ENCODE data around the gene DIPK1A. TPM values are rescaled to one million over a fixed set of nuclear protein-coding genes. Genes with fewer than 3 reads are reported as not detected.

DIPK1A gene
- total RNA-seq, 2 experiments from 2014 or later: 17.7 to 19.1 TPM

- ChIA-PET POLR2A (no interaction called here), CTCF (interaction anchor here (1.6 kb wide), 1 partner anchor 20 kb away, joined by 4 read pairs; no protein-coding TSS in a partner anchor)
- no peak overlapping the region for H3K27ac Mint-ChIP-seq
- H3K36me3 Mint-ChIP-seq (ENCODE audit: low read depth): peaks cover 21% of the 10 kb centered on the region
- H3K9me3 Mint-ChIP-seq: peaks cover 8% of the 10 kb centered on the region
- DNase-seq: no peak
- no peak overlapping the region for H3K4me3 Mint-ChIP-seq
- H3K27me3 Mint-ChIP-seq: no peaks in the 10 kb centered on the region
- peaks cover 8% of the 10 kb centered on the region for H3K4me1 Mint-ChIP-seq
Observed at GRCh38 chr1:92923664-92924063, 37.6 kb downstream of the DIPK1A start.

GRCh38 chr1:92922356-92923035 lies 38.8 kb downstream of the DIPK1A start:
- H3K36me3 Mint-ChIP-seq (ENCODE audit: low read depth): peaks cover 21% of the 10 kb centered on the region
- H3K27me3 Mint-ChIP-seq: no peaks in the 10 kb centered on the region
- no peak overlapping the region for H3K27ac Mint-ChIP-seq
- H3K4me1 Mint-ChIP-seq: peaks cover 9% of the 10 kb centered on the region
- DNase-seq: no peak
- ChIA-PET POLR2A (no interaction called here), CTCF (interaction anchor here (0.6 to 1.0 kb wide), 2 partner anchors 13 to 849 kb away, joined by 3 read pairs; no protein-coding TSS in a partner anchor)
- H3K4me3 Mint-ChIP-seq: no peak overlapping the region
- H3K9me3 Mint-ChIP-seq: peaks cover 8% of the 10 kb centered on the region

GRCh38 chr1:92921031-92922023 lies 39.9 kb downstream of the DIPK1A start:
- Mint-ChIP-seq H3K27me3 (no peaks in the 10 kb centered on the region), H3K9me3 (peaks cover 8% of the 10 kb centered on the region), H3K4me3 (no peak overlapping the region), H3K27ac (no peak overlapping the region), H3K36me3 (ENCODE audit: low read depth) (peaks cover 20% of the 10 kb centered on the region), H3K4me1 (peaks cover 10% of the 10 kb centered on the region)
- DNase-seq: no peak
- ChIA-PET POLR2A (no interaction called here), CTCF (interaction anchor here (1.0 kb wide), 2 partner anchors 8 to 39 kb away, joined by 3 to 4 read pairs; no protein-coding TSS in a partner anchor)

- POLR2A ChIA-PET: no interaction called here
Observed at GRCh38 chr1:92916899-92917298, 44.4 kb downstream of the DIPK1A start.

GRCh38 chr1:92915547-92915946 lies 45.7 kb downstream of the DIPK1A start:
- Mint-ChIP-seq H3K4me3 (no peak overlapping the region), H3K27ac (no peak overlapping the region), H3K36me3 (ENCODE audit: low read depth) (peaks cover 19% of the 10 kb centered on the region), H3K27me3 (no peaks in the 10 kb centered on the region), H3K4me1 (peaks cover 4% of the 10 kb centered on the region), H3K9me3 (peaks cover 7% of the 10 kb centered on the region)
- ChIA-PET POLR2A (interaction anchor here (0.7 kb wide), 1 partner anchor 72 kb away, joined by 3 read pairs; no protein-coding TSS in a partner anchor), CTCF (interaction anchor here (0.7 kb wide), 1 partner anchor 34 kb away, joined by 3 read pairs; no protein-coding TSS in a partner anchor)
- DNase-seq: no peak

More at GRCh38 chr1:92916899-92917298, 44.4 kb downstream of the DIPK1A start:
- H3K36me3 Mint-ChIP-seq (ENCODE audit: low read depth): peaks cover 20% of the 10 kb centered on the region
- peaks cover 8% of the 10 kb centered on the region for H3K9me3 Mint-ChIP-seq
- no peaks in the 10 kb centered on the region for H3K27me3 Mint-ChIP-seq
- H3K4me1 Mint-ChIP-seq: peaks cover 4% of the 10 kb centered on the region
- no peak for DNase-seq
- H3K4me3 Mint-ChIP-seq: no peak overlapping the region
- no peak overlapping the region for H3K27ac Mint-ChIP-seq
- CTCF ChIA-PET: no interaction called here

- H3K36me3 Mint-ChIP-seq (ENCODE audit: low read depth): peaks cover 24% of the 10 kb centered on the region
- H3K4me3 Mint-ChIP-seq: no peak overlapping the region
- no peaks in the 10 kb centered on the region for H3K27me3 Mint-ChIP-seq
- H3K9me3 Mint-ChIP-seq: peaks cover 5% of the 10 kb centered on the region
- no peak for DNase-seq
- CTCF ChIA-PET: interaction anchor here (0.7 to 1.6 kb wide), 4 partner anchors 12 to 54 kb away, joined by 3 to 7 read pairs (median 3); no protein-coding TSS in a partner anchor
- peaks cover 7% of the 10 kb centered on the region for H3K4me1 Mint-ChIP-seq
- H3K27ac Mint-ChIP-seq: no peak overlapping the region
- POLR2A ChIA-PET: no interaction called here
Observed at GRCh38 chr1:92913093-92913819, 48.0 kb downstream of the DIPK1A start.

GRCh38 chr1:92910081-92910480 lies 51.2 kb downstream of the DIPK1A start:
- Mint-ChIP-seq H3K36me3 (ENCODE audit: low read depth) (peaks cover 37% of the 10 kb centered on the region), H3K4me1 (peaks cover 14% of the 10 kb centered on the region), H3K9me3 (peaks cover 10% of the 10 kb centered on the region), H3K4me3 (no peak overlapping the region), H3K27me3 (no peaks in the 10 kb centered on the region), H3K27ac (no peak overlapping the region)
- ChIA-PET POLR2A (no interaction called here), CTCF (no interaction called here)
- no peak for DNase-seq

- no peaks in the 10 kb centered on the region for H3K27me3 Mint-ChIP-seq
- H3K4me1 Mint-ChIP-seq: peaks cover 20% of the 10 kb centered on the region
- H3K27ac Mint-ChIP-seq: no peak overlapping the region
- ChIA-PET POLR2A (no interaction called here), CTCF (no interaction called here)
- peaks cover 39% of the 10 kb centered on the region for H3K36me3 Mint-ChIP-seq (ENCODE audit: low read depth)
- H3K9me3 Mint-ChIP-seq: peaks cover 10% of the 10 kb centered on the region
- no peak for DNase-seq
- no peak overlapping the region for H3K4me3 Mint-ChIP-seq
Observed at GRCh38 chr1:92909321-92909720, 51.9 kb downstream of the DIPK1A start.

GRCh38 chr1:92907949-92908684 lies 53.1 kb downstream of the DIPK1A start:
- H3K27ac Mint-ChIP-seq: no peak overlapping the region
- H3K4me1 Mint-ChIP-seq: peaks cover 31% of the 10 kb centered on the region
- no peak for DNase-seq
- H3K4me3 Mint-ChIP-seq: no peak overlapping the region
- peaks cover 40% of the 10 kb centered on the region for H3K36me3 Mint-ChIP-seq (ENCODE audit: low read depth)
- H3K27me3 Mint-ChIP-seq: no peaks in the 10 kb centered on the region
- ChIA-PET POLR2A (no interaction called here), CTCF (interaction anchor here (0.7 to 1.6 kb wide), 2 partner anchors 11 to 86 kb away, joined by 3 to 5 read pairs; no protein-coding TSS in a partner anchor)
- H3K9me3 Mint-ChIP-seq: peaks cover 10% of the 10 kb centered on the region

- H3K27me3 Mint-ChIP-seq: no peaks in the 10 kb centered on the region
- peaks cover 23% of the 10 kb centered on the region for H3K9me3 Mint-ChIP-seq
- H3K27ac Mint-ChIP-seq: peak overlapping the region; percentile 75
- CTCF ChIA-PET: interaction anchor here (2.2 to 3.6 kb wide), 2 partner anchors 20 to 72 kb away, joined by 7 to 13 read pairs; partner anchors contain the start of gene RPL5
- H3K36me3 Mint-ChIP-seq (ENCODE audit: low read depth): peaks cover 55% of the 10 kb centered on the region
- no peak overlapping the region for H3K4me3 Mint-ChIP-seq
- POLR2A ChIA-PET: no interaction called here
- peaks cover 39% of the 10 kb centered on the region for H3K4me1 Mint-ChIP-seq
- no peak for DNase-seq
Observed at GRCh38 chr1:92903765-92904164, 57.5 kb downstream of the DIPK1A start.

GRCh38 chr1:92902406-92902744 lies 58.9 kb downstream of the DIPK1A start:
- Mint-ChIP-seq H3K4me3 (no peak overlapping the region), H3K36me3 (ENCODE audit: low read depth) (peaks cover 50% of the 10 kb centered on the region), H3K27me3 (no peaks in the 10 kb centered on the region), H3K4me1 (peaks cover 32% of the 10 kb centered on the region), H3K27ac (peak overlapping the region; percentile 75), H3K9me3 (peaks cover 19% of the 10 kb centered on the region)
- DNase-seq: no peak
- POLR2A ChIA-PET: no interaction called here
- CTCF ChIA-PET: interaction anchor here (0.7 to 3.6 kb wide), 8 partner anchors 11 to 92 kb away, joined by 3 to 13 read pairs (median 6); partner anchors contain the start of gene RPL5
